T-helper 2 cell treated with Interferon-gamma antibody and Interleukin-4, amounts not matched to agents 100 ng/mL and 5 ng/mL, for 36 hours (primary cell): Measurements from ENCODE around the gene STIM2. TPM values are rescaled to one million over a fixed set of nuclear protein-coding genes. Genes with fewer than 3 reads are reported as not detected.
"Not testable (repeated sequence)": the region's sequence is repeated elsewhere in the genome, so short reads cannot be mapped to it uniquely, and the experiment has no call there.

ENCODE experiments used
- intact Hi-C: fragments of 100-400 bp; cut with micrococcal nuclease; formaldehyde crosslinking; loops from one replicate; pipeline ENCODE4 v1.15.1; 2023
- total RNA-seq: library from RNA; stranded (reverse); gene quantifications from 2 replicates; pipeline ENCODE4 v1.2.3, GENCODE V29; 2022

Gene STIM2
- 47.7 and 50.8 TPM in 2 replicates for total RNA-seq

DNA sequence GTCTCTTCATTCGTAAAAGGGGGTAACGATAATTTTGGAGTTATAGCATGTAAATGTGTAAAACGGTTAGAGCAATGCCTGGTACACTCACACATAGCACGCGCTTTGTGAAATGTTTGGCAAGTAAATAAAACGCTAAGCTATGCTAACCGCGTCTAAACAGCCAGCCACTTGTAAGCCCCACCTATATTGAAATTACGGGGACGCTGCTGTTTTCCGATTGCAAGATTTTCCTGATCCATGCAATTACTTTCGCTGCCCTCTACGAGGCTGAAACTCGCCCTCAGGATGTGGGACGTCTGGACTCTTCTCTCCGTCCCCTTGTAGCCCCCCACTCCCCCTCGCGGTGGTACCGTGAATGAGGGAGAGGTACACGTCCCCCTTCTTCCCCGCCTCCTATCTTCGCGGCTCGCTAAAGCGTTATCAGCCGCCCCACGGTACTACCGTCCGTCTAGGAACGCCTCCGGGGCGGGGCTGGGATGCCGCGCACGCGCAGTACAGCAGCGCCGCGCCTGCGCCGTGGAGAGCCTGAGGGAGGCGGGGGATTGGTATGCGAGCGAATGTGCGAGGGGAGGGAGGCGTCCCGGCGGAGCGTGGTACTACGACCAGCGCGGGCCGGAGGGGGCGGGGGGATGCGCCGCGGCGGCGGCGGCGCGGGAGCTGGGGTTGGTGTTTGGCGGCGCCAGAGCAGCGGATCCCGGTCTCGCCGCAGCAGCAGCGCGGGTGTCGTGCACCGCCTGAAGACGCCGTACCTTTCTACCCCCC, at the start of gene STIM2:
Gene STIM2, plus strand, starts transcription at position 685 of the 765 bp plus-strand sequence.
- intact Hi-C loops = loop anchor here (1.0 to 10.0 kb wide), 8 partner anchors 26 to 1698 kb away; partner anchors contain the start of genes SEL1L3 and SEPSECS

DNA sequence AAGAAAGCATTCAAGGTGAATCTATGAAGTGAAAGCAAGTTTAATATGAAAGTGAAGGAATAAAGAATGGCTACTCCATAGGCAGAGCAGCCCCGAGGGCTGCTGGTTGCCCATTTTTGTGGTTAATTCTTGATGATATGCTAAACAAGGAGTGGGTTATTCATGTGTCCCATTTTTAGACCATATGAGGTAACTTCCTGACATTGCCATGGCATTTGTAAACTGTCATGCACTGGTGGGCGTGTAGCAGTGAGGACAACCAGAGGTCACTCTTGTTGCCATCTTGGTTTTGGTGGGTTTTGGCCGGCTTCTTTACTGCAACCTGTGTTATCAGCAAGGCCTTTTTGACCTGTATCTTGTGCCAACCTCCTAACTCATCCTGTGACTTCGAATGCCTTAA, 49.1 kb upstream of the STIM2 start:
- intact Hi-C loops = not testable (repeated sequence)

DNA sequence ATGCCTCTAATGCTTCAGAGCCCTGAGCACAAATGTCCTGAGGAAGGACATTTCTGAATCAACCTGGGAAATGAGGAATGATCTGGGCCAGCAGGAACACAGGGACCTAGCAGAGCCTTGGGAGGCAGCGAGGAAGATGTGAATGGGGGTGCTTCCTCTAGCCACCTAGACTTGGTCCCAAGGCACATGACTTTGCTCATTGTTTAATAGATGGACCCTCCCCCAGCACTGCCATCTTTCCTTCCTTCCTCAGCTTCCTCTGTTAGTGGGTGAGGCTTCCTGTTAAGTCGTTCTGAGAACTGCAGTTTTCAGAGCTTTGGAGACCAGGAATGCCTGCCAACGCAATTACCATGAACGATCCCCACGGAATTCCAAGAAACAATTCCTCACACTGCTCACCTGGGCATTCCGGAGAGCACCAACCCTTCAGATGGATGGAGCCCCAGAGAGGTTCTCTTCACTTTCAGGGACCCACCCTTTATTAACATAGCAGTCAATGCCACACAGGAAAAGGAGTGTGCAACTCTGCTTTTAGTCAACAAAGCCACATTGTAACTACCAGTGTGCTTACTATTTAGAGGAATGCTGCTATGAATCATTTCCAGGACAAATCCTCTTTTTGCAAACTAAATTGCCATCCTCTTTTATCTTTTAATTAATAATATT, 48.5 kb upstream of the STIM2 start:
- intact Hi-C loops = no loop called here

- intact Hi-C loops = no loop called here
Measured at GRCh38 chr4:26813698-26814097, 46.9 kb upstream of the STIM2 start.

DNA sequence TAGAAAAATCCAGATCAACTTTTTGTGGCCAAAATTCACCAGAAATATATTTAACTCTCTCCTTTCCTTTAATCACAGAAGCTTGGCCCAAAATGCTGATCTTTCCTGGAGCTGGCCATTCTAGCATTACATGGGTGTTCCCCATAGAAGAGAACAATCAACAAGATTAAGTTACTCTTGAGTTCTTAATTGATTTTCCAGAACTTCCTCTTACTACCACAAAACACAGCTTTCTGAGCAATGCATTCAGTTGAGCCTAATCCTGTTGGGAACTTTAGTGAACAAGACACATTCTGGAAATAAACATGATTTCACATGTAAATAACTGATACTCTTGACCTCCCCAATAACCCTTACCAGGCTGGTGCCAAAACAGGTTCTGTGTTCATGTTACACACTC, 45.4 kb upstream of the STIM2 start:
- intact Hi-C loops = no loop called here

DNA sequence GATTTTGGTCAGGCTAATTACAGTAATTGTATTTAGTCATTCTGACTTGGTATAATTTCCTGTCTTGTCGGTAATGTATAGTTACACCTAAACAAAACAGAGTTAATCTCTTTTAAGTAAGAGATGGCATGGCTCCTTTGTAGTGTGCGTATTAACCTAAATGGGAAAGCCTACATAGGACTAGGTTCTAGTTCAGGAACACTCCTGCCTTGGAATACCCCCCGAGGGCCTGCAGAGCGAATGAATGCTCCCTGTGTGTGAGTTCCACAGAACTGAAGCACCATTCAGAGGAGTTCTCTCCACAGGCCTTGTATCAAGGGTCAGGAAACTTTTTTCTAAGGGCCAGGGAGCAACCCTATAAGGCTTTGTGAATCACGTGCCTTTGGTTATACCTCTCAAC, 44.9 kb upstream of the STIM2 start:
- intact Hi-C loops = no loop called here

- intact Hi-C loops = no loop called here
Measured at GRCh38 chr4:26819026-26819425, 41.6 kb upstream of the STIM2 start.

GRCh38 chr4:26819478-26820095, 41.1 kb upstream of the STIM2 start:
- intact Hi-C loops = no loop called here

DNA sequence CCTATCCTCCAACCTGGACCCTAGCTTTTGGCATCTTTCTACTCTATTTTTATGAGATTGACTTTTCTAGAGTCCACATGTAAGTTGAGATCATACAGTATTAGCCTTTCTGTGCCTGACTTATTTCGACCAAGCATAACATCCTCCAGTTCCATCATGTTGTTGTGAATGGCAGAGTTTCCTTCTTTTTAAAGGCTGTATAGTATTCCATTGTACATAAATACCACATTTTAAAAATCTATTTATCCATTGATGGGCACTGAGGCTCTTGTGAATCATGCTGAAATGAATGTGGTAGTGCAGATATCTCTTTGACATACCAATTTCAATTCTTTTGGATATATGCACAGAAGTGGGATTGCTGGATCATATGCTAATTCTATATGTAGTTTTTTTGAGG, 40.3 kb upstream of the STIM2 start:
- intact Hi-C loops = no loop called here

GRCh38 chr4:26821031-26821430, 39.6 kb upstream of the STIM2 start:
- intact Hi-C loops = no loop called here

DNA sequence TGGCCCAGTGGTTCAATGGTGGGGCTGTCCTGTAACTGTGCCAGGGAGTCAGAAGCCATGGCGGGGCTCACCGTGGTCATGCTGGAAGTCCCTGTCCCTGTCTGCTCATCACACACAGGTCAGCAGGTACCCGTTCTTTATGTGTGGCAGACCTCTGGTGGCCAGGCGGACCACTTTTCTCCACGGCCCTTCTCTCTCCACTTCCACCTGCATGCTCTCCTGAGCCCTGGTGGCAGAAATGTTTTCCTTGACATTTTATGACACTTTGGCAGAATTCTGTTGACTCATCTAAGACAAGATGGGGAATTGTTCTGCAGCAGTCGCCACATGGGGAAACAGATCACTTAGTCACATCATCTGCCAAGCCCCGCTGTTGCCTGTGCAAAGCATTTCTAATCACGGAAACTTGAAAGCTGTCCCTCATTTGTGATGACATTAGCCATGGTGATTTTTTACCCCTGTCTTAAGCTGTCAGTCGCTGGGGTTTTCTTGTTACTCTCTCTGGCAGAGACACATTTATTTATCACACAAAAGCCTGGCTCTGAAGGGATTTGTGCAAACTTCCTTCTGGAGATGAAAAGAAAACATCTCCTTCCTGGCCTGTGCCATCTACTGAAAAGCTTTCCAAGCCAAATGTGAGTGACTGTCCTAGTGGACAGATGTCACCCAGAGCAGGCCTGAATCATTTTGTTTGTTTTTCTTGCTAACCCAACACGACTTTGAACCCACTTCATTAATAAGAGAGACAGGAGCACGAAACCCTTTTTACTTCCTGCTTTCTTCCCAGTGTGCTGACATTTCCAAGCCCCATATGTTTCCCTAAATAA, 38.8 kb upstream of the STIM2 start:
- intact Hi-C loops = no loop called here

DNA sequence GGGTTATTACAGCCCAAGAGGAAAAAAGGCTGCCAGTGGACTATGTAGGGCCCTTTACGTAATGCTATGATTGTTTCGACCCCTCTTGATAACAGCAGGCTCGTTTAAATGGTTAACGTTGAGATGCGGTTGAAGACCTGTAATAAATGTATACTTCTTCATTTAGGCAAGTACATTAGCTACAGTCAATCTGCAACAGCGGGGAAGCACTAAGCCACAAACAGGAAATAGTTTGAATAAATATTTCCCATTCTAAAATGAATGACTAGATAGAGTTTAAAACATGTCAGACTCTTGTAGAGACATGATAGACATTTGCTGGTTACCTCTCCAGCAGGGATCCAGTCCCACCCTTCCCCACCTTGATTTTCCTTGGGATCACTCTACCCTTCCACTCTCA, 38.1 kb upstream of the STIM2 start:
- intact Hi-C loops = no loop called here

DNA sequence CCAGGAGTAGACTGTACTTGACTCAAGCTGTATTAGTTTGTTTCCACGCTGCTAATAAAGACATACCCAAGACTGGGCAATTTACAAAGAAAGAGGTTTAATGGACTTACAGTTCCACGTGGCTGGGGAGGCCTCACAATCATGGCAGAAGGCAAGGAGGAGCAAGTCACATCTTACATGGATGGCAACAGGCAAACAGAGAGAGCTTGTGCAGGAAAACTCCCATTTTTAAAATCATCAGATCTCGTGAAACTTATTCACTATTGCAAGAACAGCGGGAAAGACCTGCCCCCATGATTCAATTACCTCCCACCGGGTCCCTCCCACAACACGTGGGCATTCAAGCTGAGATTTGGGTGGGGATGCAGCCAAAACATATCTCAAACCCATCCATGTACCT, 37.7 kb upstream of the STIM2 start:
- intact Hi-C loops = not testable (repeated sequence)

DNA sequence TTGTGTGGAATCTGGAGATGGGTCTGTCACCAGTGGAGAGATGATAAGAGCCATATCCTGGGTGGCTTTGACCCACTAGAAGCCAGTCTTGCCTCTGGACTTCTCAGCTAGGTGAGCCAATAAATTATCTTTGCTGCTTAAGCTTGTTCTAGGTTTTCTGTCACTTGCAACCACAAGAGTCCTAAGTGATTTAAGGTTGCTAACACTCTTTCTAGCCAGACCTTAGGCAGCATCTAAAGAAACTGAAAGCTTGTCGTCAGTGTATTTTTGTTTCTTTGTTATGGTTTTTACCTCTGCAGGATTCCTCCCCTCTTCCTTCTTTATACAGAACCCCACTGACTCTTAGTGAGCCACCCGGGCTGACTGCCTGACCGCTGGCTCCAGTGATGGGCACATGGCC, 37.1 kb upstream of the STIM2 start:
- intact Hi-C loops = no loop called here

DNA sequence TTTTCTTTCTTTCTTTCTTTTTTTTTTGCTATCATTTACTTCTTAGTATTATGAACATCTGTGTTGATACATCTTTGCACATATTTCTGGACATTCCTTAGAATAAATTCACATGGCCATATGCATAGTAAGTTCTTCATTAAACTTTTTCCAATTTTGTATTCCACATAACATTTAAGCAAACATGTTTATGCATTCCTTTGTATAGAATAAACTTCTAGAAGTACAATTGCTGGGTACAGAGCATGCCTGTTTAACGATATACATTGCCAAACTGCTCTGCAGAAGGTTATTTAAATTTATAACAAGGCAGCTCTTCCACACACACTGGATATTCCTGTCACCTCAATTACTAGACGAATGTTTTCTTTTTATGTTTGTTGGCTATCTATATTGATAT, 36.0 kb upstream of the STIM2 start:
- intact Hi-C loops = no loop called here

GRCh38 chr4:26826721-26827120, 33.9 kb upstream of the STIM2 start:
- intact Hi-C loops = no loop called here

GRCh38 chr4:26827336-26827735, 33.3 kb upstream of the STIM2 start:
- intact Hi-C loops = not testable (repeated sequence)

DNA sequence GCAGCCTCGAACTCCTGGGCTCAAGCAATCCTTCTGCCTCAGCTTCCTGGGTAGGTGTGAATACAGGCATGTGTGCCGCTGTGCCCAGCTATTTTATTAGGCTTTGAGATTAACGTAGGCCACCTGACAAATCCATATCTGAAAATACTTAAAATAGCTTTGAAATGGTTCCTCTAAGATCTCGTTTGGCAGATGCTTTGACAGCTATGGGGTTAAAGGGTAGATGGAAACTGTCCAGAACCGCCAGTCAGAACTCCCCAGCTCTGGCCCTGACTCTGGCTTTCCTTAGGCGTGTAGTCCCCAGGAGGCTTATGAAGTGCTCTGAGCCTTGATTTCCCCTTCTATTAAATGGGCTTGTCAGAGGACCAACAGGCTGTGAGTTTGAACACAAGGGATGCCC, 32.8 kb upstream of the STIM2 start:
- intact Hi-C loops = no loop called here

DNA sequence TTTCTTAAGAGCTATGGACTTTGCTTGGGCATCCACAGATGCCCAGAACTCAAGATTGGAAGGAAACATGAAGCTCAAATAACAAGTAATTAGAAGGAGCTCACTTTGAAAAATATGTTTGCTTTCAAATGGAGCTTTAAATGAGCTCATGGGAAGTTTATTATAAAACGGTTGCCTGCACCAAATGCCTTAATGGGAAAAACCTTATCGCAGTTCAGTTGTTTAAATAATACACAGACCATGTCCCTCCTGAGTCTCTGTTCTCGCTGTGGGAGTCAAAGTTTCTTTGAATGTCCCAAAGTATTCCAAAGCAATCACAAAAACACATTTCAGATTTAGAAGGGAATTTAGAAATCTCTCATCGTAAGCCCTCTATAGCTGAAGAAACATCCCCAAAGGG, 31.6 kb upstream of the STIM2 start:
- intact Hi-C loops = no loop called here

GRCh38 chr4:26830033-26830432, 30.6 kb upstream of the STIM2 start:
- intact Hi-C loops = no loop called here

- intact Hi-C loops = no loop called here
Measured at GRCh38 chr4:26830701-26831100, 29.9 kb upstream of the STIM2 start.

DNA sequence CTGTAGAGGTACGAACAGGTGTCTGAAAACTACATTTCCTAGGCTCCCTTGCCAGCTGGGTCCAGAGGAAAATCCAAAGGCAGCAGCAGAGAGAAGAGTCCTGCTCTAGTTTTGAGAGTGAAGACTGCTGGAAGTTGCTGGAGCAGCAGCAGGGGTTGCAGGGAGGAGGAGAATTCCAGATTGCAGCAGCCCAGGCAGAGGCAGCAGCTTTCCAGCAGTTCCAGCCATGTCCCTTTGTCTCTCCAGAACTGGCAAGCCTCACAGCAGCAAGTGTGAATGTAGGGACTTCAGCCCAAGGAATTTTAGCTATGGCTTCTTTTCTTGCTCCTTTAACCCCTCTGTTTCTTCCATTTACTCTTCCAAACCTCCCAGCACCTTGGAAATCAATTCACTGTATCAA, 24.1 kb upstream of the STIM2 start:
- intact Hi-C loops = no loop called here
